Large intestine (tissue), 3 donors: ENCODE results near the gene SDK1. TPM values are rescaled to one million over a fixed set of nuclear protein-coding genes. Genes with fewer than 3 reads are reported as not detected.
"Not testable (repeated sequence)": the region's sequence is repeated elsewhere in the genome, so short reads cannot be mapped to it uniquely, and the experiment has no call there.

ENCODE experiments used
- DNase-seq, 2 donors: peaks; one replicate each; pipeline versions ENCODE4 v3.0.0 to v3.0.0-alpha.2; 2013
- H3K27ac ChIP-seq: one replicate; pipeline ENCODE4 v1.5.1; 2013; ENCODE audit warnings: low read length
- H3K27me3 ChIP-seq: 2 replicates; pipeline ENCODE4 v1.6.1; 2013; ENCODE audit warnings: low read length; ENCODE audit not compliant: control insufficient read depth, insufficient read depth
- H3K36me3 ChIP-seq: 2 replicates; pipeline ENCODE4 v1.6.1; 2013; ENCODE audit warnings: low read length; ENCODE audit not compliant: control insufficient read depth, insufficient read depth
- H3K4me1 ChIP-seq: one replicate; pipeline ENCODE4 v1.6.1; 2013; ENCODE audit warnings: low read length; ENCODE audit not compliant: control insufficient read depth, insufficient read depth
- H3K4me3 ChIP-seq: one replicate; pipeline ENCODE4 v1.5.1; 2013; ENCODE audit warnings: low read length
- H3K9me3 ChIP-seq: one replicate; pipeline ENCODE4 v1.6.1; 2013; ENCODE audit warnings: mild to moderate bottlenecking, low read depth, low read length, moderate library complexity; ENCODE audit not compliant: control insufficient read depth
- WGBS: methylation state at CpG from one replicate; pipeline ENCODE4 v1.1.5; 2013; ENCODE audit warnings: low lambda C conversion rate; ENCODE audit not compliant: insufficient coverage; 5-methylcytosine and 5-hydroxymethylcytosine counted together
- polyA plus RNA-seq: library from polyadenylated mRNA; unstranded; fragments of 120-200 nt; gene quantifications from one replicate; pipeline ENCODE4 v1.2.1, GENCODE V29; 2013

The SDK1 gene
- polyA plus RNA-seq, 1 donor = 6.4 TPM

DNA sequence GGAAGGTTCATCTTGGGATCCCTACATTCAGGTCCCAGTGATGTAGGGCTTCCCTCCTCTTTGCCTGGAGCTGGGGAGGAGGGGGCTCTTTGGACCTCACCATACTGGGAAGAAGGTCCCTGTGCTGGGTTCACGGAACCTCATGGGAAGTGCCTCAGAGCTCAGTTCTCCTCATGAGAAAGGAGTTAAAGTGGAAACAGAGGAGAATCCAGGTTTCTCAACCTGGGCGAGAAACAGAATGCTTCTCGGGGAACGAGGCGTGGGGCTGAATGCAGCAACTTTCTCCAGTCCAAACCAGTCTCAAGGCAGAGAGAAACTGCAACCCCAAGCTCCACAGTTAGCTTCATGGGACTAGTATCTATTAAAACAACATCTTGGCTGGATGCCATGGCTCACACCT, 998.4 kb downstream of the SDK1 start:
- Histone ChIP-seq H3K27ac (no peak overlapping the region), H3K36me3 (no peaks in the 10 kb centered on the region), H3K9me3 (no peaks in the 10 kb centered on the region), H3K27me3 (no peaks in the 10 kb centered on the region), H3K4me3 (no peak overlapping the region), H3K4me1 (no peaks in the 10 kb centered on the region)
- no peak for DNase-seq
- no CpG with 5 or more reads among the region's 5 CpGs for WGBS

DNA sequence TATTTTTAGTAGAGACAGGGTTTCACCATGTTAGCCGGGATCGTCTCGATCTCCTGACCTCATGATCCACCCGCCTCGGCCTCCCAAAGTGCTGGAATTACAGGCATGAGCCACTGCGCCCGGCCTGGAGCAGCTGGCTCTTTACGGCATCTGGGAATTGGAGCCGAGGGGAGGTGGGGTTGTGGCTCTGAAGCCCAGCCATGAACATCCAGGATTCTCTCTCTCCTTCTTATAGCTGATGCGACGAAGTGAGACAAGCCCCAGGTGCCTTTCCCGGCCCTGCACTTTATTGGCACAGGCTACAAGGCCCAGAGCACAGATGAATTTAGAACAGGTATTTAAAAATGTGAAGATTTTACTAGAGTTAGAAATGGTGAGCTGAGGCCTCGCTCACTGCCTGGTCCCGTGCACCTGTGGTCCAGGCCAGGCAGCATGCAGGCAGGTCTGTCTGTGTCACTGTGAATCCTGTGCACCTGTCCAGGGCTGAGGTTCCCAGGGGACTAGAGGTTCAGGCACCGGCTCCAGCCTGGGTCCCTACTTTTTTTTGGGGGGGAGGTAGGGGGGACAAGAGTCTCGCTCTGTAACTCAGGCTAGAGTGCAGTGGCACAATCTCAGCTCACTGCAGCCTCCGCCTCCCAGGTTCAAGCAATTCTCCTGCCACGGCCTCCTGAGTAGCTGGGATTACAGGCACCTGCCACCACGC, 1001.3 kb downstream of the SDK1 start:
- Histone ChIP-seq H3K27ac (no peak overlapping the region), H3K4me3 (no peak overlapping the region), H3K27me3 (no peaks in the 10 kb centered on the region), H3K36me3 (no peaks in the 10 kb centered on the region), H3K4me1 (no peaks in the 10 kb centered on the region), H3K9me3 (no peaks in the 10 kb centered on the region)
- no peak for DNase-seq
- WGBS = no CpG with 5 or more reads among the region's 19 CpGs

DNA sequence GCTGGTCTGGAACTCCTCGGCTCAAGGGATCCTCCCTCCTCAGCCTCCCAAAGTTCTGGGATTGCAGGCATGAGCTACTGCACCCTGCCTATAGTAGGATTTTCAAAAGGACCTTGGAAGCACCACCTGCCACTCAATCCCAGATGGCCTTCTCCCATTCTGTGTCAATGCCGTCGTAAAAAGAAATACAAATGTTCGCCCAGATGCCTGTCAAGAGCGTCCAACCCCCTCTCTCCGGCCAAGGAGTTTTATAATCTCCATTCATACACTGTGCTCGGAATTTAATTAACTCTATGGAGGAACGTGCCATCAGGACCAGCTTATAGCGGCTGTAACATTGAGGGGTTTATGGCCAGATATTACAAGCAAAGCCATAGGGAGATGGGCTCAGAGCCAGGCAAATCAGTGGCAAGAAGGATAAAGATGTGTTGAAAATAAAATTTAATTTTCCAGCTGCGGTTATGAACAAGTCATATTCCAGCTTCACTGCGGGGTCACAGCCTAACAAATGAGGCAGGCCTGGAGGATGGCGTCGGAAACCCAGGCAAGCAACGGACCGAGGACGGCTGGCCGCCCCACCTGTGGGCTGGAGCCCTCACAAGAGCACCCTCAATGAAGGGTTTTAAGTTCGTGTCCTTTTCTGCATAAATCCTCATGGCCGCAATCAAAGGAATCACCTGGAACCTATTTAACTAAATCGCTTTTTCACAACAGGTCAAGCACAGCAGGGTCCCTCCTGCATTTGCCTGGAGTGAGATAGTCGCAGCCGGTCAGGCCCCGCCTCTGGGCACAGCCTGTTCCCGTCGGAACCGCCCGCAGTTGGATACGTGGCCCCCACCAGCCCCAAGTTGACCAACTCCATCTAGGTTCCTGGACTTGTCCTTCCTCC, 1006.5 kb downstream of the SDK1 start:
- Histone ChIP-seq H3K27ac (no peak overlapping the region), H3K27me3 (no peaks in the 10 kb centered on the region), H3K4me1 (no peaks in the 10 kb centered on the region), H3K4me3 (no peak overlapping the region), H3K36me3 (no peaks in the 10 kb centered on the region), H3K9me3 (no peaks in the 10 kb centered on the region)
- WGBS = no CpG with 5 or more reads among the region's 28 CpGs
- no peak for DNase-seq

DNA sequence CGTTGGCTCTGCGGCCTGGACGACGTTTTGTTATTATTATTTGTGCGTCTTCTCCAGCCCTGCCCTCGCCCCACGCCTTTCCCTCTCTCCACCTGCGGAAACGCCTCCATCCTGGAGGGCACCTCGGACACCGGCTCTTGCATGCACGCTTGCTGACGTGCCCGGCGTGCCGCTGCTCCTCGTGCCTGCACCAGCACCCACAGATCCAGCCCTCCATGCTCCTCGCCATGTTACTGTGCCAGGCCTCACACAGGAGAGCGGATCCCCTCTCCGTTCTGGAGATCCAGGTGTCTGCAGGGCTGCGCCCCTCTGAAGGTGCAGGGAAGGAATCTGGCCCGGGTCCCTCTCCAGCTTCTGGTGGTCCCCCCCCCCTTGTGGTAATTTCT, 1007.1 kb downstream of the SDK1 start:
- Histone ChIP-seq H3K36me3 (no peaks in the 10 kb centered on the region), H3K27me3 (no peaks in the 10 kb centered on the region), H3K9me3 (no peaks in the 10 kb centered on the region), H3K4me1 (no peaks in the 10 kb centered on the region), H3K4me3 (no peak overlapping the region), H3K27ac (no peak overlapping the region)
- WGBS = no CpG with 5 or more reads among the region's 22 CpGs
- no peak for DNase-seq

DNA sequence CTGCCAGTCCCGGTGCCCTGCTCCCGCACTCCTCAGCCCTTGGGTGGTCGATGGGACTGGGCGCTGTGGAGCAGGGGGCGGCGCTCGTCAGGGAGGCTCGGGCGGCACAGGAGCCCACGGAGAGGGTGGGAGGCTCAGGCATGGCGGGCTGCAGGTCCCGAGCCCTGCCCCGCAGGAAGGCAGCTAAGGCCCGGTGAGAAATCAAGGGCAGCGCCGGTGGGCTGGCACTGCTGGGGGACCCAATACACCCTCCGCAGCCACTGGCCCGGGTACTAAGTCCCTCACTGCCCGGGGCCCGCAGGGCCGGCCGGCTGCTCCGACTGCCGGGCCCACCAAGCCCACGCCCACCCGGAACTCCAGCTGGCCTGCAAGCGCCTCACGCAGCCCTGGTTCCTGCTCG, 1012.9 kb downstream of the SDK1 start:
- not testable (repeated sequence) for H3K27me3 ChIP-seq, H3K4me1 ChIP-seq, H3K9me3 ChIP-seq, DNase-seq, H3K36me3 ChIP-seq, H3K27ac ChIP-seq, H3K4me3 ChIP-seq
- WGBS = no CpG with 5 or more reads among the region's 29 CpGs

DNA sequence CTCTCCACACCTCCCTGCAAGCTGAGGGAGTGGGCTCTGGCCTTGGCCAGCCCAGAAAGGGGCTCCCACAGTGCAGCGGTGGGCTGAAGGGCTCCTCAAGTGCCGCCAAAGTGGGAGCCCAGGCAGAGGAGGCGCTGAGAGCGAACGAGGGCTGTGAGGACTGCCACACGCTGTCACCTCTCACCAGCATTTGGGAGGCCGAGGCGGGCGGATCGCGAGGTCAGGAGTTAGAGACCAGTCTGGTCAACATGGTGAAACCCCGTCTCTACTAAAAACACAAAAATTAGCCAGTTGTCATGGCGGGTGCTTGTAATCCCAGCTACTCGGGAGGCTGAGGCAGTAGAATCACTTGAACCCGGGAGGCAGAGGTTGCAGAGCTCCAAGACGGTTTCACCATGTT, 1013.3 kb downstream of the SDK1 start:
- H3K36me3 ChIP-seq = not testable (repeated sequence)

More for the DNA sequence above, 1013.3 kb downstream of the SDK1 start:
- H3K27me3 ChIP-seq, H3K4me3 ChIP-seq, H3K9me3 ChIP-seq, H3K27ac ChIP-seq, H3K4me1 ChIP-seq, DNase-seq: not testable (repeated sequence)
- WGBS = no CpG with 5 or more reads among the region's 16 CpGs
